Measurements from ENCODE around the gene BCL2A1. TPM values are rescaled to one million over a fixed set of nuclear protein-coding genes. Genes with fewer than 3 reads are reported as not detected.

Gene BCL2A1
- total and polyA plus RNA-seq, 10 of the 15 experiments (the other 5 are each of a cell fraction or from before 2014, with no cell fraction given) = 181 to 570 (median 321) TPM

- TF ChIP-seq NKRF (conservative IDR thresholded peaks at IDR 0.05) (0 out of 2 replicates have a peak, but pooled peaks have one; percentile 47), ETV6 (conservative IDR thresholded peaks at IDR 0.05 in 1 of 2, IDR thresholded peaks at IDR 0.05 in 1 of 2; ENCODE audit: borderline replicate concordance in 1 of 2, low read depth in 1 of 2) (peak in 1 of 2 experiments; percentile 74; a peak in 1 of 4 replicates)
Observed at GRCh38 chr15:80011041-80011523, 40.1 kb upstream of the BCL2A1 start (continued).

- in situ Hi-C loops (cut with MboI) = loop anchor here (25.0 kb wide), 1 partner anchor 1277 kb away; no protein-coding TSS in a partner anchor
- H3K27ac ChIP-seq (ENCODE audit: control insufficient read depth, insufficient read depth) = peak overlapping the region; percentile 93
- H4K20me1 ChIP-seq (ENCODE audit: control insufficient read depth, insufficient read depth) = no peaks in the 10 kb centered on the region
- ATAC-seq = peak; percentile 61
- 2% methylated on average over 6 of the region's 6 CpGs for WGBS (ENCODE audit: insufficient coverage, insufficient replicate concordance, low lambda C conversion rate, missing lambda C conversion rate)
- peak overlapping the region; percentile 32; the same call in 1 of the 2 replicates for H3K4me3 ChIP-seq
- H3K27me3 ChIP-seq (replicated peaks in 1 of 2; ENCODE audit: control insufficient read depth in 2 of 2, insufficient read depth in 2 of 2, low read length in 1 of 2) = no peaks in the 10 kb centered on the region
- ChIA-PET RAD21 (ENCODE audit: unreplicated experiment) (interaction anchor here (0.7 to 1.2 kb wide), 3 partner anchors 15 to 90 kb away, joined by 3 to 4 read pairs (median 4); no protein-coding TSS in a partner anchor), CTCF (interaction anchor here (0.9 to 1.9 kb wide), 4 partner anchors 13 to 53 kb away, joined by 3 to 8 read pairs (median 6); no protein-coding TSS in a partner anchor), SMC1A (ENCODE audit: uncharacterized antibody, unreplicated experiment) (interaction anchor here (0.6 to 4.7 kb wide), 9 partner anchors 8 to 108 kb away, joined by 4 to 25 read pairs (median 8); no protein-coding TSS in a partner anchor), POLR2A (interaction anchor here (0.6 to 1.0 kb wide), 4 partner anchors 49 to 147 kb away, joined by 3 to 5 read pairs (median 3); partner anchors contain the start of gene ZFAND6)
- peak overlapping the region; percentile 93 for H3K4me2 ChIP-seq (ENCODE audit: control insufficient read depth, insufficient read depth)
- BruUV-seq (replicated peaks) = no TSS peak
- H3K9me3 ChIP-seq (replicated peaks; ENCODE audit: control insufficient read depth, insufficient read depth, low read length) = peaks cover 6% of the 10 kb centered on the region; the same call in 2 of the 3 replicates
- H3K79me2 ChIP-seq (ENCODE audit: control insufficient read depth, insufficient read depth, low read length) = no peaks in the 10 kb centered on the region; the same call in 1 of the 2 replicates
- FAIRE-seq = no peak
- H3K9ac ChIP-seq (ENCODE audit: control insufficient read depth, insufficient read depth, low read length) = peak overlapping the region; percentile 21
- TF ChIP-seq POU2F2 (IDR thresholded peaks at IDR 0.05; ENCODE audit: borderline replicate concordance, low read depth, low read length) = peak; percentile 51; the same call in 1 of the 3 replicates
- TF ChIP-seq EED (IDR thresholded peaks at IDR 0.05; ENCODE audit: low read depth) = 0 out of 2 replicates have a peak, but pooled peaks have one; percentile 66
- TF ChIP-seq IKZF1 (conservative IDR thresholded peaks at IDR 0.05) = 0 out of 2 replicates have a peak, but pooled peaks have one; percentile 21
- TF ChIP-seq CBFB (IDR thresholded peaks at IDR 0.05; ENCODE audit: low read depth) = no peak
- TF ChIP-seq ZNF217 (IDR thresholded peaks at IDR 0.05) = 0 out of 2 replicates have a peak, but pooled peaks have one; percentile 20
- 0 out of 2 replicates have a peak, but pooled peaks have one; percentile 26 for TF ChIP-seq ZBED1 (IDR thresholded peaks at IDR 0.05; ENCODE audit: borderline replicate concordance)
- TF ChIP-seq JUNB (IDR thresholded peaks at IDR 0.05) = peak; percentile 1; the same call in 1 of the 2 replicates
- no peak for TF ChIP-seq MTA3 (IDR thresholded peaks at IDR 0.05; ENCODE audit: borderline replicate concordance, low read length)
- TF ChIP-seq CREM (IDR thresholded peaks at IDR 0.05; ENCODE audit: low read depth) = 0 out of 2 replicates have a peak, but pooled peaks have one; percentile 38
- intact Hi-C loops (cut with micrococcal nuclease; ENCODE audit: unreplicated experiment) = loop anchor here (2.0 to 5.0 kb wide), 3 partner anchors 23 to 162 kb away; no protein-coding TSS in a partner anchor
- H3K4me1 ChIP-seq (ENCODE audit: control insufficient read depth, insufficient read depth, low read length) = peaks cover 43% of the 10 kb centered on the region
- no peak for DNase-seq (ENCODE audit: low read depth, low spot score)
- H3K36me3 ChIP-seq (ENCODE audit: control insufficient read depth in 2 of 2, insufficient read depth in 2 of 2, low read length in 1 of 2) = no peaks in the 10 kb centered on the region
- H2AFZ ChIP-seq (ENCODE audit: control insufficient read depth, low read depth, low read length) = peak overlapping the region; percentile 19; the same call in 1 of the 2 replicates
Observed at GRCh38 chr15:80010131-80010673, 39.2 kb upstream of the BCL2A1 start.

Data from GM12878 (cell line).